Measurements from ENCODE around the gene RNASEL. TPM values are rescaled to one million over a fixed set of nuclear protein-coding genes. Genes with fewer than 3 reads are reported as not detected.

RNASEL gene
- total and polyA plus RNA-seq, 2 donors (not counting 3 experiments of a cell fraction or from before 2014, with no cell fraction given) = 0.59 to 1.9 TPM

GRCh38 chr1:182589931-182590330, 875 bp upstream of the RNASEL start:
- no peaks in the 10 kb centered on the region for H3K36me3 ChIP-seq (ENCODE audit: control insufficient read depth in 2 of 2, extremely low read depth in 1 of 2, insufficient read depth in 2 of 2, low read length in 2 of 2)
- no peak overlapping the region for H3K4me2 ChIP-seq (ENCODE audit: insufficient read depth, low read length)
- DNase-seq (ENCODE audit: low read depth, low spot score) (no peak), FAIRE-seq (no peak)
- peaks cover 1 to 7% of the 10 kb centered on the region in 2 experiments for H3K27me3 ChIP-seq (ENCODE audit: control insufficient read depth in 2 of 2, insufficient read depth in 2 of 2, low read length in 2 of 2)
- H3K4me3 ChIP-seq (replicated peaks in 1 of 3; ENCODE audit: insufficient read depth in 1 of 3, low read depth in 1 of 3, low read length in 3 of 3) = no peak overlapping the region
- H3K4me1 ChIP-seq (ENCODE audit: control insufficient read depth, extremely low read depth, insufficient read depth, low read length) = peaks cover 9% of the 10 kb centered on the region
- no peaks in the 10 kb centered on the region for H3K79me2 ChIP-seq (ENCODE audit: control insufficient read depth, insufficient read depth, low read length)
- H3K9me1 ChIP-seq (replicated peaks; ENCODE audit: control insufficient read depth, extremely low read depth, insufficient read depth, low read length) = no peaks in the 10 kb centered on the region
- dilution Hi-C loops (cut with MboI; ENCODE audit: extremely low pct_ligation_motif_present, low sequenced_read_pairs) (no loop called here), intact Hi-C loops (cut with micrococcal nuclease) (no loop called here)
- TF ChIP-seq EZH2 (IDR thresholded peaks at IDR 0.05; ENCODE audit: borderline replicate concordance, low read depth, low read length, severe bottlenecking) = no peak
- no peak for TF ChIP-seq JUN (IDR thresholded peaks at IDR 0.05; ENCODE audit: borderline replicate concordance, insufficient read depth, insufficient read length, low read depth)
- TF ChIP-seq, protein P1, sequence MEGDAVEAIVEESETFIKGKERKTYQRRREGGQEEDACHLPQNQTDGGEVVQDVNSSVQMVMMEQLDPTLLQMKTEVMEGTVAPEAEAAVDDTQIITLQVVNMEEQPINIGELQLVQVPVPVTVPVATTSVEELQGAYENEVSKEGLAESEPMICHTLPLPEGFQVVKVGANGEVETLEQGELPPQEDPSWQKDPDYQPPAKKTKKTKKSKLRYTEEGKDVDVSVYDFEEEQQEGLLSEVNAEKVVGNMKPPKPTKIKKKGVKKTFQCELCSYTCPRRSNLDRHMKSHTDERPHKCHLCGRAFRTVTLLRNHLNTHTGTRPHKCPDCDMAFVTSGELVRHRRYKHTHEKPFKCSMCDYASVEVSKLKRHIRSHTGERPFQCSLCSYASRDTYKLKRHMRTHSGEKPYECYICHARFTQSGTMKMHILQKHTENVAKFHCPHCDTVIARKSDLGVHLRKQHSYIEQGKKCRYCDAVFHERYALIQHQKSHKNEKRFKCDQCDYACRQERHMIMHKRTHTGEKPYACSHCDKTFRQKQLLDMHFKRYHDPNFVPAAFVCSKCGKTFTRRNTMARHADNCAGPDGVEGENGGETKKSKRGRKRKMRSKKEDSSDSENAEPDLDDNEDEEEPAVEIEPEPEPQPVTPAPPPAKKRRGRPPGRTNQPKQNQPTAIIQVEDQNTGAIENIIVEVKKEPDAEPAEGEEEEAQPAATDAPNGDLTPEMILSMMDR (IDR thresholded peaks at IDR 0.05; ENCODE audit: extremely low read depth in 1 of 2, insufficient read depth in 1 of 2, low read depth in 1 of 2, low read length in 2 of 2) = no peak
- no peak for TF ChIP-seq GATA2 (IDR thresholded peaks at IDR 0.05; ENCODE audit: insufficient read depth, insufficient read length, low read depth, low read length)
- TF ChIP-seq MAX (IDR thresholded peaks at IDR 0.05; ENCODE audit: insufficient read depth, insufficient read length) = no peak
- no peak for TF ChIP-seq FOS (IDR thresholded peaks at IDR 0.05; ENCODE audit: borderline replicate concordance, insufficient read depth, low read length)
- TF ChIP-seq POLR2AphosphoS5 (IDR thresholded peaks at IDR 0.05; ENCODE audit: insufficient read depth, low read depth, low read length) = no peak
- TF ChIP-seq MYC (IDR thresholded peaks at IDR 0.05; ENCODE audit: low read depth, low read length) = no peak
- TF ChIP-seq POLR2A (IDR thresholded peaks at IDR 0.05; ENCODE audit: low read depth, low read length) = no peak
- H4K20me1 ChIP-seq (replicated peaks; ENCODE audit: control insufficient read depth, extremely low read depth, insufficient read depth, low read length) = no peaks in the 10 kb centered on the region
- no peak overlapping the region for H2AFZ ChIP-seq (ENCODE audit: low read depth, low read length)
- BruUV-seq (replicated peaks) = no TSS peak
- H3K9ac ChIP-seq (replicated peaks; ENCODE audit: extremely low read depth, insufficient read depth, low read length) = no peak overlapping the region
- no peaks in the 10 kb centered on the region for H3K9me3 ChIP-seq (replicated peaks; ENCODE audit: control insufficient read depth, insufficient read depth, low read length)
- H3K27ac ChIP-seq (ENCODE audit: insufficient read depth, low read depth, low read length) = no peak overlapping the region
- ChIA-PET POLR2A (interaction anchor here (0.6 kb wide), 1 partner anchor 25 kb away, joined by 3 read pairs; no protein-coding TSS in a partner anchor), CTCF (interaction anchor here (1.9 to 4.3 kb wide), 5 partner anchors 9 to 195 kb away, joined by 5 to 15 read pairs (median 13); partner anchors contain the start of gene RGS16)
